SKM-1 (cell line): Measurements from ENCODE around the gene PLA2G4F.
A peak's percentile ranks its signal among the peaks of the same experiment; 100 is the strongest.

ENCODE experiments used
- DNase-seq: peaks from one replicate; lab custom pipeline; 2025; ENCODE audit not compliant: unreplicated experiment; lab: John Stamatoyannopoulos, UW

PLA2G4F gene

DNA sequence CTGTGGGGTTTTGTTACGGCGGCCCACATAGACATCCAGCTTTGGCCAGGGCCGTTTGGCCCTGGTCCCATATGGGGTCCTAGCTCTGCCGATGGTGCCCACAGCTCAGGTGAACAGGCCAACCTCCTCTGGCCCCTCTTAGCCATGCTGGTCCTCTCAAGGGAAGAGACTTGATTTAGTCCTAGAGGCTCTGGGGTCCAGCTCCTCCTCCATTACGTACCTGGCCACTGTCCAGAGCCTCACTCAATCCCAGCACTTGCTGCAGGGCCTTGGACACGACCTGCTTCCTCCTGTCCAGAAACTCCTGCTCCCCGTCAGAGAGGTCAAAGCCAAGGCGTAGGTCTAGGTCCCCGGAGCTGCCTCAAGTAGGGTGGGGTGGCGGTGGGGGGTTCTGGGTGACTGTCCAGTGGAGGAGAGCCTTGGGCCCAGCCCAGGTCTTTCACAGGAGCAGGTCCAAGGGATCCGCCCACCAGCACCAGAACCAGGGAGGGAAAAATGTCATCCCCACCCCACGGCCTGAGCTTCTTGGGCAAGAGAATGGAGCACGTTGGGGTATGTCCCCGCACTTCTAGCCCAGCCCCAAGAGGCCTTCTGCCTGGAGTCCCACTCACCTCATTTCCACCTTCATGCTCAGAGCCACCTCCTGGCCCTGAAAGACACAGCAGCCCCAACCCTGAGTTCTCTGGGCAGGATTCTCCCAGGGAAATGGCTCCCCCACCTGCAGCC is 6.8 kb downstream of the PLA2G4F start:
- DNase-seq, result no peak

DNA sequence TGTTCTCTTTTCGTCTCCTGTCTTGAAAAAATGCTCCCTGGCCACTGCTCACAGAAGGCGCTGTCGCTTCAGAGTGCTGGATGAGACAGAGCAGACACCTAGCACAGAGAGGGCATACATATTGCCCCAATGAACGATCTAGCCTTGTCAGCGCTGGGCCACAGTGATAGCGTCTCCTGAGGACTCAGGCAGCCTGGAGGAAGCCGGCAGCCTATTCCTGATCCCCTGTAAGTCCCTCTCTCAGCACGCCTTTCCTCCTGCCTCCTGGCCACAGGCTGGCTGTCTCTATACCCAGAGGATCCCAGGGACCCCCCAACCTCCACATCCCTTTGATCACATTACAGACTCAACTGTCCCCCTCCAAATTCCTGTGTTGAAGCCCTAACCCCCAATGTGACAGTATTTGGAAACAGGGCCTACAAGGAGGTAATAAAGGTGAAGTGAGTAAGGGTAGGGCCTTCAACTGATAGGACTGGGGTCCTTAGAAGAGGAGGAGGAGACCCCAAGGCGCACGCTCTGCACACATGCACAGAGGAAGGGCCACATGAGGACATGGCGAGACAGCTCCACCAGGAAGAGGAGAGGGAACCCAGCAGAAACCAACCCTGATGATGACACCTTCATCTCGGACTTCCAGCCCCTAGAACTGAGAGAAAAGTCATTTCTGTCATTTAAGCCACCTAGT is 7.5 kb downstream of the PLA2G4F start:
- DNase-seq, result no peak

DNA sequence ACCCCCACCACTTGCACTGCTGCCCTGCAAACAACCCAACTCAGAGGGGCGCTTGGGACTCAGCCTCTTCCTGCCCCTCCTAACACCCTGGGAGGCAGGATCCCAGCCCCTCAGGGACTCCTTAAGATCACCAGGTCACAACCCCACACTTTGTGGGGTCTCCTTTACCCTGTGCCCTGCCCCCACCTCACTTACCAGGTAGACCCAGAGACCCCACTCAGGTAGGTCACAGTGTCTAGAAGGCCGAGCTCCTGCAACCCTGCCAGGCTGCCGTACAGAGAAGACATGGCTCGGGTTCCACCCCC is 9.1 kb downstream of the PLA2G4F start:
- no peak for DNase-seq

DNA sequence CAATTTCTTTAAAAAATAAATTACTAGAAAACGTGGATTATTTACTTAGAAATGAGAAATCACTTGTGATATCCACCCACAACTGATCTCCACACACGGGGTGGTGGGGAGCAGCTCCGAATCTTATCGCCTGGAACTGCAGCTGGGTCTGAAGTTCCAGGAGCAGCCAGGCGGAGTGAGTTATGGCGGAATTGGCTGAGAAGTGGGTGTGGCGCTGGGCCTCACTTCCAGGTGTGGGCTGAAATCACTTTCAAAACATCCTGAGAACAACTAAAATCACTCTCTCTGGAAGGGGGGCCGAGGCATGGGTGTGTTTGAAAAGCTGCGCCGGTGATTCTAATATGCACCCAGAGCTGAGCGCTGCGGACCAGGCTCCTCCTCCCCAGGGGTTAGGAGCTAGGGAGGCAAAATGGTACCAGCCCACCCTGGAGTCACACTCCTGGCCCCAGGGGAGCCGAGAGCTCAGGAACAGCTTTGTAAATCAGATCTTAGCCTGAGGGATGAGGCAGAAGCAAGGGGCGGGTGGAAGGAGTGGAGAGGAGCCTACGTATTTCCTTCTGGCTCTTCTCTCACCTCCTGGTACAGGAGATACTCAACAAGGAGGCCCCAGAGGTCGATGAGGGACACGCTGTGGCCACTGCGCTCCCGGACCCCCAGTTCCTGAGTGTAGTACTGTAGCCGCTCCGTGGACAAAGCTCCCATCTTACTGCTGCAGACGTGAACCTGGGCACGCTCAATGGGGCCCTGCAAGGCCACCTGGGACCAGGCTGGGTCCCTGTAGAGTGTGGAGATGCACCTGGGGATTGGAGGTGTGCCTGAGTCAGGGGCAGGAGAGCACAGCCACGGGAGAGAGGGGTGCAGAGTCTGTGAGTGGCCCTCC is 9.6 kb downstream of the PLA2G4F start:
- no peak for DNase-seq

DNA sequence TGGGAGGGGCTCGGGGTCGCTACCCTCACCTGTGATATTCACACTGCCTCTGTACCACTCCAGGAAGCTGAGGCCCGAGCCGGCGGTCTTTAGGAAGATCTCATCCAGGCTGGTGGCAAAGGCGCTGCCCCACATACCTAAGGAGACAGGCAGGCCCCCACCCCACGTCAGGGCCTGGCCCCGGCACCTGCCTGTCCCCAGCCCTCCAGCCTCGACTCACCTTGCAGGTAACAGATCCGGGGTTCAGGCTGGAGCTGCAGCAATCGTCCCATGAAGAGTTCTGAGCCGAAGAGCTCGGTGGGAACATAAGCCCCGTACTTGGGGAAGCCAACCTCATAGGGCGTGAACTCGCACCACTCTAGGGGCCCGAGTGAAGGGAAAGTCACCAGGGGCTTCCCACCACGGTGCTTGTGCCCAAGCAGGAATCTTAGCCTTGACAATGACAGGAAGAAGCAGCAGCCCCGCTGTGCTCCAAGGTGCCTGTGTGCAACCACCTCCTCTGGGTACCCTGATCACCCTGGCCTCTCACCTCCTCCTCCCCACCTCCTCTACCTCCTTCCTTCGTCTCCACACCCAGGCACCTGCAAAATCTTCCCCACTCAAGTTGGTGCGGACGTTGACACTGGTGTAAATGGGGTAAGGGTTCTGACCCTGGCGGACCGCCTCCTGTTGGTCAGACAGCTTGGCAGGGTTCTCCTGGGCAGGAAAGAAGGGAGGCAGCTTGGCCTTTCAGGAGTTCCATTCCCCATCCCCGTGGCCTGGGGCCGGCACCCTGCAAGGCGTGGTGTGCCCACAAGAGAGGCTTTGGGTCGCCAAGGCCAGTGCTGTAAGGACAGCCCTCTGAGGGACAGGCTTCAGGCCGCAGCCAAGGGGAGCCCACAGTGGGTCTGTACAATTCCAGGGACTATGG is 10.6 kb downstream of the PLA2G4F start:
- no peak for DNase-seq

DNA sequence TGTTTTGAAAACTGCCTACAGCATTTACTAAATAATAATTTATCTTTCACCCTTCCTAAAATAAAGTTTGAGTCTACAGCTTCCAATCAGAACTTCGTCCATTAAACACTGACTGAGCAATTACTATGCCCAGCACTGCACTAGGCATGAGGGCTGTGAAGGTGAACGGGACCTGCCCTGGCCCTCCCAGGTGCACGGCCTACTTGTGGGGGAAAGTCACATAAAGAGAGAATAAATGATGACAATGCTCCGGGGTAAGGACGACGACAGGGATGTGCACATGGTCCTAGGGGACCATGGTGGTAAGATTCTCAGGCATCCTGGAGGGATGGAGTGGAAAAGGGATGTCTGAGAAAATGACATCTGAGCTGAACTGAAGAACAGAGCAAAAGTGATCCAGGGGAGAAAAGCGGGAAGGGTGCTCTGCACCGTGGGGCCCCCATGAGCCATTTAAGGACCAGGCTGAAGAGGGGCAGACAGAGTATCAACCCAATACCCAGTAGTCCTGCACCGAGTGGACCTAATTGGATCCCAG is 11.5 kb downstream of the PLA2G4F start:
- DNase-seq, result no peak

DNA sequence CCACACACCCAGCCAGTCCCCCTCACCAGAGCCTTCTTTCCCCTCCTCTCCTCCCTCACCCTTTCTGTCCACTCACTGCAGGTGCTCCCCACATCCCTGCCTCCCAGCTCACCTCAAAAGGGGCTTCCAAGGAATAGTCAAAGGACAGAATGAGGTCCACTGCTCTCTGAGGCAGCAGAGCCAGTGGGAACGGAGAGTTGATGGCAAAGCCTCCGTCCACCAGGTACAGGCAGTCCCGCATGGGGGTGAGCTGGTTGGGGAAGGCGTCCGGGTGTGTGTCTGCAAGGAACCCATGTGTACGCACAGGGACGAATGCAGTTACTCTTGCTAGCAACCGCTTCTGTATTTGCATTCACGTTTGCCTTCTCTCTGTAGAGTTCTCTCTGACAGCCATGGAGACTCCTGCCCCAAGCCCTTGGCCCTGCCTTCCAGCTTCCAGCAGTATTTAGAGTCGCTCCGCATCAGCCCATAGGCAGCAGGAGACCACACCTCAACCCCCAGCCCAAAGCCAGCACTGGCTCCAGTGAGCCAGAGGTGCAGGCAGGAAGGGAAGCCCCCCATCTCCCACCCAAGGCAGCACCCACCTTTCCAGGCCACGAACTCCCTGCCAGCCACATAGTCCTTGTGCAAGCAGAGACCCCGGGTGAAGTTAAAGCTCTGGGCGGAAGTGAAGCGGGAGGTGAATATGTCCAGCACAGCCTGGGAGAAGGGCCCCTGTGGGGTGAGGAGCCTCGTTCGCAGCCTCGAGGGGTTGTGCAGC is 12.4 kb downstream of the PLA2G4F start:
- no peak for DNase-seq

DNA sequence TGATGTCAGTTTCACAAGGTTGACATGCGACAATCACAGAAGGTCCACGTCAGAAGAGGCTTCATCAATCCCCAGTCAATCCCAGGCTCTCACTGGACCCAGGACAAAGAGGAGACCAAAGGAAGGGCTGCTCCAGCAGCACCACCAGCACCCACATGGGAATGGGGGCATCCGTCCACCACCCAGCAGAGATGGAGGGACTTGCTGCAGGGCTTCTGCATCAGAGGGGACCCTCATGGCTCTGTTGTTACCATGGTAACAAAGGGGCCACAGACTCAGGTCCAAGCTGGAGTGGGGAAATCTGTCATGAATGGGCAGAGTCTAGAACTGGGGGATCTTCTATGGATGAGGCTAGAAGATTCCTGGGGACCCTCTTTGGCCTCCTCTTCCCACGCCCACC is 13.1 kb downstream of the PLA2G4F start:
- no peak for DNase-seq

DNA sequence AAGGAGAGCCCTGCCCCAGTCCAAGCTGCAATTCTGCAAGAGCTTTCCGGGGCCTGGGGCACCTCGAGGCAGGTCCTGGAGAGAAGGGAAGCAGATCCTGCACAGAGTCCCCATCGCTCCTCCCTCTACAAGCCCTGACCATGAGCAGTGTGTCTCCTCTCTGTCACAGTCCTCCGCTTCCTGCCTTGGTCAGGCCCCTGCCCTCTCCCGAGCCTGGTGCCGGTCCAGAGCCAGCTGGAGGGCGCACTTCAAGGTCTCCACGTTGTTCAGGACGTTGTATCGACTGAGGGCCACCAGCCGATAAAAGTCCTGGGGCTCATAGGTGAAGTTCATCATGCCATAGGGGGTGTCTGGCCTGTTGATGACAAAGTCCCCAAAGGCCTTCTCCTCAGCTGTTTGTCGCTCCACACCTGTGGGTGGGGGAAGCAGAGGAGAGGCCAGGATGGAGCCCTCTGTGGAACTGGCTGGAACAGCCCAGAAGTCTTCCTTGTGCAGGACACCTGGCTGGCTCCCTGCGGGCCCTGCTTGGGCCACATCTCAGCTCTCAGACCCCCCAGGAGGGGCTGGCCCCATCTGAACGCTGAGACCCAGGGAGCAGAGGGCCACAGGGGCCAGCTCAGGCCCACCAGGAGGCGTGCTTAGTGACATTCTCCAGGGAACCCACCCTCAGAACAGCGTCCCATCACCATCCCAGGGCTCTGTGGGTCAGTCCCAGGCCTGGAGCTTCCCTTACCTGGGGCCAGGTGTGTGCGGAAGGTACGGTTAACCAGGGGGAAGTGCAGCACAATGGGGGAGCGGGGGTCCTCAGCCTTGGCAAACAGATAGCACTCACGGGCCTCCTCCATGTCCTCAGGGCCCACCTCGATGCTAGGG is 14.4 kb downstream of the PLA2G4F start:
- DNase-seq, result no peak

DNA sequence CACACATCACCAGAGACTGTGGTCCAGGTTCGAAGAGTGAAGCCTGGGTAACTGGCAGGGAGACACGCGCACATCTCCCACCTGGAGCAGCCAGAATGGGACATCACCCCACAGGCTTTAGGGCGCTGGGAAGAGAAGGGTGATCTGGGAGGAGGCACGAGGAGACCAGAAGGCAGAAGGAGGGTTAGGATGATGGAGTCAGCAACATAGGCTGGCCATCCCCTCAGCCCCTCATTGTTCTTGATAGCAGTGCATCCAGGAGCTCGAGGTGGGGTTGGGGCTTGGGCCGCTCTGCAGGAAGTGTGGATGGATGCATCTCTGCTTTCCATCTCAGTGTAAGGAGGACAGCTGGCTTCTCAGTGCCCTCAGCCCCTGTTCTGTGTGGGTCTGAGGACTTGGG is 15.2 kb downstream of the PLA2G4F start:
- DNase-seq, result no peak

DNA sequence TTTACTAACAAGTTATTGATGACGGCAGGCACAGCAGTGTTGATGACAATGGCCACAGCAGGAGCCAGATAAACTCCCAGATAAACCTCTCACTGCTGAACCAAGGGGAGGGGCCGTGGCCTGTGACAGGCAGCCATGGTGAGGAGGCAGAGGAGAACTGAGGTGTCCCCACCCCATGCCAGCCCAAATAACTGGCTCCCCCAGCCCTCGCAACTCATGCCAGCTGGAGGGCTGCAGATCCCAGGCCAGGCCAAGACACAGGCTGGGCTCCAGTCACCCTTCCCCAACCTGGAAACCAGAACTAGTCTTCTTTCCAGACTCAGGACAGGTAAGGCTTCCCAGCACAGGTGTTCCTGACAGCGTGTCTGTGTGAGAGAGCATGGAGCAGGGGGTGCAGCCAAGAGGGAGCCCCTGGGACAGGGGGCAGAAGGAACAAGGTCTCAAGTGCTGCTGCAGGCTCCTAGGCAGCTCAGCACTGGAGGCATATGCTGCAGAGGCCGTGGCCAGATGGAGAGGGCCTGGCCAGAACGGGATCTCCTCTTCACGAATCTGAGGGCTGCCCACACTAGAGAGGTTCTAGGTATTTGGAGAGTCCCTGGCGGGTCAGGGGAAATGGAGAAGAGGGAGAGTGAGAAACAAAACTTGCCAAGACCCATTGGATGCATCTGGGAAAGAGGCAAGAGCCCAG is 15.9 kb downstream of the PLA2G4F start:
- no peak for DNase-seq

DNA sequence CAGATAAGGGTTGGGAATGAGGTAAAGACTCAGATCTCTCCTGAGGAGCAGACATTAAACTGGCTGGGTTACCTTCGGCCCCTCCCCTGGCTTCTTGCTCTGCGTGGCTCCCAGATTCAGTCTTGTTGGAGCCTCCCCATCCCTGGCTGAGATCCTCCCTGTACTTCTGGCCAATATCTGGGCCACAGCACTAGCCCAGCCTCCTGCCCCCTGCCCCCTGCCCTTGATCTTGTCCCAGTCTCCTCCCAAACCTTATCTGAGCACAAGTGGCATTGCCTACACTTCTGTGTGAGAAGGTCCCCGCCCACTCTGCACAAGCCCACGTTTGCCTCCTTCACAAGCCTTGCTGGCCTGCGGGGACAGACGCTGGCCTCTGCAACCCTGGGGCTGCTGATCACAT is 16.8 kb downstream of the PLA2G4F start:
- no peak for DNase-seq

DNA sequence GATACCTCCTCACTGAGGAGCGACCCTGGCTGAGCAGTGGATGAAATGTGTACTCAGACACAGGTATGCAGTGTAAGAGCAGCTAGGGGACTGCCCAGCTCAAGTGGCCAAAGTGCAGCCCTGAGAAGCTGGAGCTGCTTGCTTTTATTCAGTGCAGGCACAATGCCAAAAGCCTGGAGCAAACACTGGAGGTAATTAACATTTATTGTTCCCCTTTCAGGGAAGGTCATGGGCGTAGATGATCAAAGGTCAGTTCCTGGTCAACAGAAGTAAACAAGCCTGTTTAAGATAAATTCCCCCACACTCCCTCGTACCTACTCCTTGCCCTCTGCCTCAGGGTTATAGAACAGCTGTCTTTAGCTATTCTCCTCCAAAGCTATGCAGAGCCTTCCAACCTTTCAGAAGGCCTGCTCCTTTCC is 17.5 kb downstream of the PLA2G4F start:
- DNase-seq, result no peak

DNA sequence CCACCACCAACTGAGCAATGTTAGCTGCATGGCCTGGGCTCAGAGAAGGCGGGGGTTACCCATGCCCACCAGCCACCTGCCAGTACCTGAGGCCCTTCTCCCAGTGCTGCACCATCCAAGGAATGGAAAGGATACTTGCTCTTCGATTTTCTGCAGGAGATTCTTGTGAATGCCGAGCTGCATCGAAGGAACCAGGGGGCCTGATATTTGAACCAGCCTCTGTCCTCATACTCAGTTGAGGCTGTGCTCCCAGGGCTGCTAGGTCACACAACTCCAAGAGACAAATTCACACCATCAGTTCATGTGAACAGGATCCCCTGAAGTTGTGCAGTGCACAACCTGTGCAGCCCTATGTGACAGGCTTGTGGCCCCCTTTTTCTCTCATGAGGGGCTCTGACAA is 18.0 kb downstream of the PLA2G4F start:
- no peak for DNase-seq

DNA sequence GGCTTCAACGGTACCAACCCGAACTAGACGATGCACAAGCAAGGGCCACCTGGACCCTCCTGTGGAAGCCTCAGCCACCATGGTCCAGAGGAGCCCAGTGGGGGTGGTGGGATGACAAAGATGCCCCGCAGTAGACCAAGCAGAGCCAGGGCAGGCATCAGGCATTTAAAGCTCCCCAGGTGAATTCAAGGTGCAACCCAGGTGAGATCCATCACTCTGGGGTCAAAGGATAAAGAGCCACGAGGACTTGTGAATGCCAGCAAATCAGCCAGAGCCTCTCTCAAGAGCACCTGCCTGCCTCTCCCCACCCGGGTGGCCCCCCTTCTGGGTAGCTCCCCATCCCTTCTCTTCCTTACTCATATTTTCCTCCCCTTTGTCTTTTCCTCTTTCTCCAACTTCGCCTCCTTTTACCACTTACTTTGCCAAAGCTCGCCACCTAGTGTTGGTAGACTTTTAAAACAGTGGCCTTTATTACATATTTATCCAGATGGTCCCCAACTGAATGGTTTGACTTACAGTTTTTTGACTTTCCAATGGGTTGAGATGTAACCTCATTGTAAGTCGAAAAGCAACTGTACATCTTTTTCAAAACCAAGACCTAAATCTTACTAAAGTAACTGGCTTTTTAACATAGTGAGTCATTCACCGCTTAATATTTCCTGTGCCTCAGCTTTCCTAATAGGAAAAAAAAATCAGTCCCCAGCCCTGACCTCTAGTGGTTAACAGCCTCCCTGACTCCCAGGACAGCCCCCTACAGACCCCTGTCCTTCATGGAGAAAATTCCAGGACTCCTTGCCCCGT is 18.8 kb downstream of the PLA2G4F start:
- peak; percentile 23 for DNase-seq

DNA sequence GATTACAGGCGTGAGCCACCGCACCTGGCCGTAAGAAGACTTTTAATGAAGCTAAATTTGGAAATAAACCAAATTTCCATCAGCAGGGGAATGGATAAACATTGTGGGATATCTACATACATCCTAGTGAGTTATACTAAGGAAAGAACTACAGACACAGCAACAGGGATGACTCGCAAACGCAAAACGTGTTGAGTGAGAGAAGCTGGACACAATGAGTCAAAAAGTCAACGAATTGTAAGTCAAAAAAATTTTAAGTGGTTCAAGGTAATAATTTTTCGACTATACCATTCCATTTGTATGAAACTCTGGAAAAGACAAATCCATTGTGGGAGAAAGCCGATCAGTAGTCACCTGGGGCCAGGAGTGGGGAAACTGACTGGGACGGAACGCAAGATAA is 19.9 kb downstream of the PLA2G4F start:
- no peak for DNase-seq

DNA sequence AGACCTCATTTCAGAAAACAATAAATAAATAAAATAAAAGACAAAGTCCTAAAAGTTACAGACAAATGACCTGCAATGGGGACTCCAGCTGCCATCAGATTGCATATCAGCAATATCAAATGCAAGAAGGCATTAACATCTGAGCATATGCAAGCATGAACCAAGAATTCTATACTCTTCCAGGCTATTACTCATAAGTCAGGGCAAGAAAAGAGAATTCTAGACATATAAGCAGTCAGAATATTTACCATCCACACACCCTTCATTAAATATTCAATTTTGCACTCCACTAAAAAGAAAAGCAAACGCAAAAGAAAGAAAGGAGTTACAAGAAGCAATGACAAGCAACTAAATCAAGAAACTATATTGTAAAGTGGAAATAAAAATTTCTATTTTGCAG is 21.1 kb downstream of the PLA2G4F start:
- DNase-seq, result no peak
